A204.1 (cell line): ENCODE results near the gene PKM.
"Not testable (repeated sequence)": the region's sequence is repeated elsewhere in the genome, so short reads cannot be mapped to it uniquely, and the experiment has no call there.

ENCODE experiments used
- FAIRE-seq: peaks from 2 replicates; lab custom pipeline; 2012; peaks lifted over from hg19 to GRCh38; lab: Jason Lieb, UNC

The PKM gene

GRCh38 chr15:72231066-72231832 lies at the start of gene PKM:
PKM (minus strand) TSS chr15:72231190; CDS start chr15:72219097, 12,093 bp downstream.
- FAIRE-seq = no peak

- no peak for FAIRE-seq
Measured at GRCh38 chr15:72280751-72281150, 49.8 kb upstream of the PKM start.

- no peak for FAIRE-seq
Measured at GRCh38 chr15:72278737-72279136, 47.7 kb upstream of the PKM start.

- no peak for FAIRE-seq
Measured at GRCh38 chr15:72276326-72276700, 45.3 kb upstream of the PKM start.

GRCh38 chr15:72275635-72276325 lies 44.8 kb upstream of the PKM start:
- not testable (repeated sequence) for FAIRE-seq

GRCh38 chr15:72272997-72273352 lies 42.0 kb upstream of the PKM start:
- FAIRE-seq = no peak

- FAIRE-seq = peak; percentile 47
Measured at GRCh38 chr15:72272213-72272996, 41.4 kb upstream of the PKM start, which contains the start of gene PARP6. PARP6 (minus strand) TSS chr15:72272554; CDS start chr15:72267477, 5,077 bp downstream.

GRCh38 chr15:72271895-72272212 lies 40.9 kb upstream of the PKM start:
- no peak for FAIRE-seq

GRCh38 chr15:72271221-72271620 lies 40.2 kb upstream of the PKM start:
- FAIRE-seq = no peak

- no peak for FAIRE-seq
Measured at GRCh38 chr15:72269739-72270138, 38.7 kb upstream of the PKM start.

GRCh38 chr15:72265031-72265430 lies 34.0 kb upstream of the PKM start:
- FAIRE-seq = no peak

GRCh38 chr15:72252663-72253299 lies 21.8 kb upstream of the PKM start:
- FAIRE-seq = no peak

GRCh38 chr15:72249142-72249810 lies 18.3 kb upstream of the PKM start:
- no peak for FAIRE-seq

- no peak for FAIRE-seq
Measured at GRCh38 chr15:72248514-72248913, 17.5 kb upstream of the PKM start.

- no peak for FAIRE-seq
Measured at GRCh38 chr15:72242775-72243370, 11.9 kb upstream of the PKM start.

GRCh38 chr15:72239652-72240051 lies 8.7 kb upstream of the PKM start:
- no peak for FAIRE-seq

- FAIRE-seq = no peak
Measured at GRCh38 chr15:72238586-72238985, 7.6 kb upstream of the PKM start.

- no peak for FAIRE-seq
Measured at GRCh38 chr15:72237853-72238224, 6.8 kb upstream of the PKM start.

GRCh38 chr15:72237029-72237852 lies 6.3 kb upstream of the PKM start:
- no peak for FAIRE-seq

- no peak for FAIRE-seq
Measured at GRCh38 chr15:72236381-72237003, 5.5 kb upstream of the PKM start.
